Activated naive CD4-positive, alpha-beta T cell treated with anti-CD3 and anti-CD28 coated beads, Interleukin-2, amount 10 ng/mL, durations not matched to agents 7 days and 5 days (primary cell): ENCODE data around the gene LDB3.

ENCODE experiments used
- CTCF ChIA-PET: fragments of 350-600 bp; sonication (Branson Sonifier 250); formaldehyde crosslinking; loops from one replicate; lab custom pipeline; 2021; ENCODE audit warnings: antibody characterized with exemption; lab: Charles Lee
- DNase-seq: peaks from one replicate; pipeline ENCODE4 v3.0.0-alpha.2; 2020
- H3K27ac Mint-ChIP-seq: one replicate; pipeline ENCODE4 v1.8.0; 2021; ENCODE audit warnings: mild to moderate bottlenecking, moderate library complexity, mixed read lengths
- H3K27me3 Mint-ChIP-seq: one replicate; pipeline ENCODE4 v1.8.0; 2021; ENCODE audit warnings: mild to moderate bottlenecking, mixed read lengths
- H3K36me3 Mint-ChIP-seq: one replicate; pipeline ENCODE4 v1.8.0; 2021; ENCODE audit warnings: mixed read lengths
- H3K4me1 Mint-ChIP-seq: one replicate; pipeline ENCODE4 v1.8.0; 2021; ENCODE audit warnings: mixed read lengths
- H3K4me3 Mint-ChIP-seq: one replicate; pipeline ENCODE4 v1.8.0; 2021; ENCODE audit warnings: mild to moderate bottlenecking, moderate library complexity, mixed read lengths
- H3K9me3 Mint-ChIP-seq: one replicate; pipeline ENCODE4 v1.8.0; 2021; ENCODE audit warnings: mixed read lengths

Gene LDB3

DNA sequence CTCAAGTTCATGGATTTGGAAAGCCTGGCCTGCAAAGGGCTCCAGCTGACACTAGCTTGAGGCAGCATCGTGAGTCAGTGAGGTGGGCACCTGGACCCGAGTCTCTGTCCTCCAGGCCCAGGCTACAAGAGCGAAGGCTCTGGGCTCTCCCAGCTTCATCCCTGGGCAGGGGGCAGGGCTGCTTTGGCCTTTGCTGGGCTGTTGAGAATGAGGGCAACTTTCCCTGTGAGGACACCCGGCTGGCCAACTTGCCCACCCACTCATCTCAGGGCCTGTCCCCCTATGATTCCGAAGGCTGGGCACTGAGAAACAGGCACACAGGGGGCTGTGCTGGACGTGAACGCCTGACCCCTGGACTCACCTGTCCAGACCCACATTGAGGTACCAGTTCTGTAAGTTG is 24.4 kb downstream of the LDB3 start:
- H3K27ac Mint-ChIP-seq = no peak overlapping the region
- no peak overlapping the region for H3K4me3 Mint-ChIP-seq
- CTCF ChIA-PET = interaction anchor here (0.9 to 3.9 kb wide), 4 partner anchors 8 to 208 kb away, joined by 3 to 34 read pairs (median 4); no protein-coding TSS in a partner anchor
- H3K27me3 Mint-ChIP-seq = peaks cover 41% of the 10 kb centered on the region
- H3K4me1 Mint-ChIP-seq = peaks cover 5% of the 10 kb centered on the region
- H3K9me3 Mint-ChIP-seq = no peaks in the 10 kb centered on the region
- no peaks in the 10 kb centered on the region for H3K36me3 Mint-ChIP-seq
- DNase-seq = no peak

DNA sequence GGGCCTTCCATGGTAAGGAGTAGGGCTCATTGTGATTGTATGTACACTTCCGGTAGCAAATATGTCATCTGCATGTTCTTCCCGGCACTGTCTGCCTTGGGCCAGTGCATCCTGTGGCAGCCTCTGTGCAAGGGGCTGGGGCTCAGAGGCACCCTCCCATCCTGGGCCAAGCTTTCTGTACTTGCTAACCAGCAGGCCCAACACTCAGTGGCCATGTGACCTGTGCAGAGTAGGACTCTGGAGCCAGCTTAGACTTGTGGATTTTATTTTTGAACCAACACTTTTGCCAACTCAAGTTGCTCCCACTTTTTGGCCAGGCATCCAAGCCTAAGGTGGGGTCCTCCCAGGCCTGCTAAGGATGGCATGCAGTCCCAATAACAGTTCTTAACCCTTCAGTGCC is 25.0 kb downstream of the LDB3 start:
- Mint-ChIP-seq H3K27me3 (peaks cover 40% of the 10 kb centered on the region), H3K9me3 (no peaks in the 10 kb centered on the region), H3K27ac (no peak overlapping the region), H3K4me1 (peaks cover 5% of the 10 kb centered on the region), H3K36me3 (no peaks in the 10 kb centered on the region), H3K4me3 (no peak overlapping the region)
- CTCF ChIA-PET = interaction anchor here (0.8 to 3.9 kb wide), 7 partner anchors 8 to 267 kb away, joined by 3 to 34 read pairs (median 5); no protein-coding TSS in a partner anchor
- DNase-seq = no peak

DNA sequence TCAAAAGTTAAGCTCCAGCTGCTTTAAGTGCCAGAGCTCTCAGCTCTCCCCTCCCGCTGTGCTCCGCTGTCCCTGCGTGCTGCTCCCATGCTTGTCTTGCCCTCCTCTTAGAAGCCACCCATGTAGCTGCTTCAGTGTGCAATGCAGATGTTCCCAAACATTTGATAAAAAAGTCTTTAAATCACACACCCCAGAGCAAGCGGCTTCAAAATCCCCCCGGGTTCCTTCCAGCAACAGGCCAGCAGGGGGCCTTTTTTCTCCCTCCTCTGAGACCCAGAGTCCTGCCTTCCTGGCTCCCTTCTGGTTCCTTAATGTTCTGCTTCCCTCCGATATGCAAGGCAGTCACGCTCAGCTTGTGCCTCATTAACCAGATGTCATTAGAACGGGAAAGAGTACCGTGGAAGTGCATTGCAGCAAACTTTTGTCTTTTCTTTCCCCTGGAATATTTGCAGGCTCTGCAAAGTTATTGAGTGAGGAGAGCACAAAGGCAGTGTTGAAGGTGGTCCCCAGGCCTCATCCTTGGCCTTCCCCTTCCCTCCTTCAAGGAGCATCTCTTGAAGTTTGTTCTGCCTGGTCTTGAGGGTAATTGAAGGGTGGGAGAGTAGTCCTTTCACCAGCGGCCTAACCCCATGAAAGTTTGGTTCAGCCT is 25.5 kb downstream of the LDB3 start:
- no peaks in the 10 kb centered on the region for H3K36me3 Mint-ChIP-seq
- no peaks in the 10 kb centered on the region for H3K4me1 Mint-ChIP-seq
- peaks cover 39% of the 10 kb centered on the region for H3K27me3 Mint-ChIP-seq
- no peaks in the 10 kb centered on the region for H3K9me3 Mint-ChIP-seq
- no peak overlapping the region for H3K4me3 Mint-ChIP-seq
- H3K27ac Mint-ChIP-seq = no peak overlapping the region
- CTCF ChIA-PET = interaction anchor here (0.8 to 3.9 kb wide), 7 partner anchors 9 to 267 kb away, joined by 3 to 34 read pairs (median 5); no protein-coding TSS in a partner anchor
- peak; percentile 57 for DNase-seq

DNA sequence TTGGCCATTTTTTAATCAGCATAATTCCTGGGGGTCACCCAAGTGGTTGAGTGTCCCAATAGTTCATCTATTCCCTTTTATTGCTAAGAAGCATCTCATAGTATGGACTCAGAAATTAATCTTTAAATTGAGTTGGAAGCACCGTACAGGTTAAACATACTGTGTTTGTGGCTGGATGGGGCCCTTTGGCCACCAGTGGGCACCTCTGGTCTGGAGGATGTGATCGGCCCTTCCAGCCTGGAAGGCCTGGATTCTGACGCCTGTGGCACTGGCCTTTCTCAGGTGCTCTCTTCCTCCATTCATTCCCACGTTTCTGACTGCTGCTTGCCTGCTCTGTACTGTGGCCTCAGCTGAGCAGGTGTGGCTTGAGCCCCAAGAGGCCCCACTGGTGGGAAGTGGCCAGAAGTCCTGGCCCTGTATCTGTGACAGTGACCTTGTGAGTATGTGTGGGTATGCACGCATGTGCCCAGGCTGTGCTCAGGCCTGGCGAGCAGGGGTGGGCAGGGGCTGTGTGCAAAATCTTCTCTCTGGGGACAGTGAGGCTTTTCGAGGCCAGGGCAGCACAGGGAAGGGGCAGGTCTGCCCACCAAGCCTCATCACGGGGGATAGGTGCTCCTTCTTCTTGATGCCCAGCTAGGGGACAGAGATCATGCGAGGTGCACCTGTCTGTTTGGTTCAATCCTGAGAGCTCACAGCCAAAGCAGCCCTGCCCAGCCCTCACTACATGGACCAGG is 30.1 kb downstream of the LDB3 start:
- Mint-ChIP-seq H3K4me1 (no peaks in the 10 kb centered on the region), H3K9me3 (no peaks in the 10 kb centered on the region), H3K27me3 (peaks cover 32% of the 10 kb centered on the region), H3K4me3 (no peak overlapping the region), H3K36me3 (no peaks in the 10 kb centered on the region), H3K27ac (no peak overlapping the region)
- CTCF ChIA-PET = interaction anchor here (1.2 kb wide), 1 partner anchor 200 kb away, joined by 3 read pairs; no protein-coding TSS in a partner anchor
- no peak for DNase-seq

DNA sequence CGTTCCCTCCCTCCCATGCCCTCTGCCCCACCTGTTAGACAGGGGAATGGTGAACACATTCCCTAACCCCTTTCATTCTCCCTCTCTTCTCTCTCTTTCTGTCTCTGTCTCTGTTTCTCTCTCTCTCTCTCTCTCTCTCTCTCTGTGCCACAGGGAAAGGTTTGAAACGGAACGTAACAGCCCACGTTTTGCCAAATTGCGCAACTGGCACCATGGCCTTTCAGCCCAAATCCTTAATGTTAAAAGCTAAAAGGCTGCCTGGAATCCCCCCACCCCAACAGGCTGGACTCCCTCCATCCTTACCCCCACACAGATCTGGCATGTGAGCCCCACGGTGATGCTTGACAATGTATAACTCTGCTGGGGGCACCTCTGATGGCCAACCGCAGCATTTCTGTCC is 30.8 kb downstream of the LDB3 start:
- Mint-ChIP-seq H3K4me1 (no peaks in the 10 kb centered on the region), H3K27me3 (peaks cover 26% of the 10 kb centered on the region), H3K9me3 (no peaks in the 10 kb centered on the region), H3K27ac (no peak overlapping the region), H3K4me3 (no peak overlapping the region), H3K36me3 (no peaks in the 10 kb centered on the region)
- CTCF ChIA-PET = interaction anchor here (1.2 kb wide), 1 partner anchor 199 kb away, joined by 3 read pairs; no protein-coding TSS in a partner anchor
- DNase-seq = no peak

DNA sequence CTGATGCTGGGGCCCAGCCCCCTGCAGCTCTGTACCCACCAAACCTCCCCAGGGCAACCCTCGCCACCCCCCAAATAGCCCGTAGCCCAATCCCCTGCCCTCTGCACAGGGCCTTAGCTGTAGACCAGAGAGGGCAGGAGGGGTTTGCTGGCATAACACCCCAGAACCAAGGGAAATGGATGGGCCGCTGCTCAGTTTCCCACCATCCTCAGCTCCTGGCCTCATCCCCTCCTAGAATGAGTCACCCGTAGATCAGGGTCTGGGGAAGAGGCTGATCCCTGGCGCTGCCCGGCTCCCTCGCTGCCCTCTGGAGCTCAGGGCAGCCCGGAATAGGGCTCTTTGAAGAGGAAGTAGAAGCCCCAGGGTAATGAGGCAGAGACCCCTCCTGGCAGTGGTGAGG is 31.2 kb downstream of the LDB3 start:
- CTCF ChIA-PET = interaction anchor here (0.8 to 1.6 kb wide), 2 partner anchors 9 to 11 kb away, joined by 3 read pairs; no protein-coding TSS in a partner anchor
- no peaks in the 10 kb centered on the region for H3K4me1 Mint-ChIP-seq

DNA sequence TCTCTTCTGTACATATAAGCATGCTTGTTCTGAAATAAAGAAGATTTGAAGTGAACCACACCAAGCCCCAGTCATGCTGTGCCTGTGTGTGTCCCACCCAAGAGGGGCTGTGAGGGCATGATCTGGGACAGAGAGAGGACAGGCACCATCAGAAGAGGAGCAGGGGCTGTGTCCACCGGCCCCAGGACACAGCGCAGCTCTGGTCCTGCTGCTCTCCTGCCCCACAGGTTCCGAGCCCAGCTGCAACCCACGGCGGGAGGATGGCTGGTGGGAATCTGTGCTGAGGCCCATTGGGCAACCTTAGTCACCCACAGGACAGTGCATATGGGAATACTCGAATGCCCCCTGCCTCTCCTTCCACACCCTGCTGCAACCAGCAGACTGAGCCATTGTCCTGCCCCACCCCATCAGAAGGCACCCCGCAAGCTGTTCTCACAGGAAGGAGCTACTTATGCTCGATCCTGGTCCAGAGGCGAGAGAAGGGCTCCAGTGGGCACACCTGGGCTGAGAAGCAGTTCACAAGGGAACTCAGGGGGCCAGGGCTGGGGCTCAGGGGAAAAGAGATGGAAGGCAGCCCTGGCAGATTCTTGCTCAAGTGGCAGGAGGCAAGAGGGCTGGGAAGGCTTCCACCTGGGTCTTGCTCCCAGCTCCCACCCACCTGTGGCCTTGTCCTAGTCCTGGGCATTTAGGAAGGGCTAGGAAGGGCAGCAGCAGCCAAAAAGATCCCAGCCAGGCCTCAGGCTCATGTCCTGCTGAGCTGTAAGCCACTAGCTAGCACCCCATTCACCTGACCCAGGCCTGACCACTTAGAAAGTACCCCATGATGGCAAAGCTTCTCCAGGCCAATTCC is 31.9 kb downstream of the LDB3 start:
- peaks cover 20% of the 10 kb centered on the region for H3K27me3 Mint-ChIP-seq
- no peaks in the 10 kb centered on the region for H3K36me3 Mint-ChIP-seq
- H3K4me1 Mint-ChIP-seq = no peaks in the 10 kb centered on the region
- H3K27ac Mint-ChIP-seq = no peak overlapping the region
- CTCF ChIA-PET = interaction anchor here (0.8 to 1.6 kb wide), 3 partner anchors 10 to 199 kb away, joined by 3 read pairs; no protein-coding TSS in a partner anchor
- H3K9me3 Mint-ChIP-seq = no peaks in the 10 kb centered on the region
- no peak for DNase-seq
- H3K4me3 Mint-ChIP-seq = no peak overlapping the region

More for the DNA sequence above, 31.2 kb downstream of the LDB3 start:
- Mint-ChIP-seq H3K27ac (no peak overlapping the region), H3K4me3 (no peak overlapping the region), H3K9me3 (no peaks in the 10 kb centered on the region), H3K36me3 (no peaks in the 10 kb centered on the region), H3K27me3 (peaks cover 26% of the 10 kb centered on the region)
- no peak for DNase-seq

DNA sequence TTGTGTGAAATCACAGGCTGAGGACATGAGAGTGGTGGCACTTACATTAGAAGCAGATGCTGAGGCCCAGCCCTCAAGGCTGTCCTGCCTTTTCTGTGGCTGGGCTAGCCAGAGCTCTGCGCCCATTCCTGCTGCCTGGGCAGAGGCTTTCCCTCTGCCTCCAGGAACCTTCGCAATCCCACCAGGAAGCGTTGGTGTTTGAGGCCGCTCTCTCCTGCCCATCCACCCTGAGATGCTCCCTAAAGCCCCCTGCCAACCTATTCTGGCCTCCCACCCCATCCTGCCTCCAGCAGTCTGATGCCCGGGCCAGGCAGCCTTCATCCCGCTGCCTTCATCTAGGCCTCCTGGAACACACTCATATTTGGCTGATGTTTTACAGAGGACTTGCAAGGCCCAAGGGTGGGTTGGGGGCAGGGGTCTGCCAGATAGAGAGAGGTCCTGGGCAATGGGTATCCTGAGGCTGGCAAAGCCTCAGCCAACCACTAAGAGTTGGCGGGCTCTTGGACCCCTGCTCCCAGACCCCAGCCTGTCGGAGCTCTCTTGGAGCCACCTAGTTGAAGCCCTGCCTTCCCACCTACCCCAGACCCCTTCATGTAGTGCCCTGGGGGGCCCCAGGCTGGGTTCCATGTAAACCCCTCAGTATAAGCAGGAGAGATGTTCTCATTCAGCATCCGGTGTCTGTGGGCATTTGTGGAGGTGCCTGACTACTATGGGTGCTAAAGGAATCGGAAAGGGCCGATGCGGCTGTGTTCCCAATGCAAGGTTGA is 32.7 kb downstream of the LDB3 start:
- Mint-ChIP-seq H3K36me3 (no peaks in the 10 kb centered on the region), H3K27ac (no peak overlapping the region), H3K9me3 (no peaks in the 10 kb centered on the region), H3K27me3 (peaks cover 14% of the 10 kb centered on the region), H3K4me1 (no peaks in the 10 kb centered on the region), H3K4me3 (no peak overlapping the region)
- CTCF ChIA-PET = interaction anchor here (1.1 to 1.6 kb wide), 2 partner anchors 11 to 198 kb away, joined by 3 read pairs; no protein-coding TSS in a partner anchor
- DNase-seq = no peak

DNA sequence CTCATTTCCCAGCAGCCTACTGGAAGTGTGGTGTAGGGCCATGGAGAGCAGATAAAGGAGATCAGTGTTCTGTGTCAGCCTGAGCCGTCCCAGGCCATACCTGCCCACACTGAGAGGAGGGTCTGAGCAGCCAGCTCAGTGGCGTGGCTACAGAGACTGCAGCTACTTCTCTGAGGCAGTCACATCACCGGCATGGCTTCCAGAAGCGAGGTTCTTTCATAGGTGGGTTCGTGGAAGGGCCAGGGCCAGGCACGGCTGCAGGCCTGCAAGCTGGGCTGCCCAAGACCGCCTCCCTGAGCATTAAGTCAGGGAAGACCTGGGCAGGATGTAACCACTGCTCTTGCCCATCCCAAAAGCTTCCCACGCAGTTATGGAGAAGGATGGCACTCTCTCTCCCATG is 34.9 kb downstream of the LDB3 start:
- CTCF ChIA-PET = interaction anchor here (0.9 to 2.3 kb wide), 2 partner anchors 9 to 13 kb away, joined by 3 to 5 read pairs; no protein-coding TSS in a partner anchor
- DNase-seq = no peak
- no peaks in the 10 kb centered on the region for H3K9me3 Mint-ChIP-seq
- H3K4me1 Mint-ChIP-seq = no peaks in the 10 kb centered on the region
- no peak overlapping the region for H3K4me3 Mint-ChIP-seq
- no peaks in the 10 kb centered on the region for H3K36me3 Mint-ChIP-seq
- peaks cover 7% of the 10 kb centered on the region for H3K27me3 Mint-ChIP-seq
- no peak overlapping the region for H3K27ac Mint-ChIP-seq

DNA sequence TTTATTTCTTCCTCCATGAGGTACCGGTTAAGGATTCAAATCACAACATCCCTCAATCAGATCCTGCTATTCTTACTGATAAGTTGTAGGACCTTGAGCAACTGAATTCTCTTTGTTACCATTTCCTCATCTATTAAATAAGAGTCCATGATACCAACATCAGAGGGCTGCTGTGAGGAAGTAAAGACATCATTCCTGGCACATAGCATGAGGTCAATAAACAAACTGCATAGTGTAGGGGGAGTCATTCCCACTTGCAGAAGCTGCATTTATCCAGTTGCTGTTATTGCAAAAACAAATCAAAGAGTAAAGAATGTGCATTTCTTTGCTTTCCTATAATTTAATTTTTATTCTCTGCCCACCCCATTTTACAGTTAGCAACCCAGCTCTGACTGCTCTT is 36.8 kb downstream of the LDB3 start:
- Mint-ChIP-seq H3K27me3 (peaks cover 4% of the 10 kb centered on the region), H3K4me1 (peaks cover 2% of the 10 kb centered on the region), H3K36me3 (peaks cover 1% of the 10 kb centered on the region), H3K27ac (no peak overlapping the region), H3K4me3 (no peak overlapping the region), H3K9me3 (no peaks in the 10 kb centered on the region)
- CTCF ChIA-PET = interaction anchor here (2.3 kb wide), 1 partner anchor 11 kb away, joined by 5 read pairs; no protein-coding TSS in a partner anchor
- no peak for DNase-seq

DNA sequence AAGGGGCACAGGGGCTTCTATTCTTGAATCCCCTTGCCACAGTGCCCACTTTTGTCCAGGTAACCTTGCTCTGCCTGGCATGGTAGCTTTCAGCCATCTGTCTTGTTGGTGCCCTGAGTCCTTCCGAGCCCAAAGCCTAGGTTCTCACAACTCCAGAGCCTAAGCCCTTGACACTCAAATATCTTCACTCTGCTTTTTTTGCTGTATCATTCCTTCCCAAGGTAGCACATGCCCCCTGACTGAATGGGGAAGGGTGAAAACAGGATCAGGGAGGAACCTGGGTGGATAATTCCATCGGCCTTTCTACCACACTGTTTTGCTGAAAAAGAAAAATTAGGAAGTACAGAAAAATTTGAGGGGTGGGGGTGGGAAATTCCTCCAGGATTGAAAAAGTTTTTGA is 37.6 kb downstream of the LDB3 start:
- DNase-seq = no peak
- peaks cover 1% of the 10 kb centered on the region for H3K36me3 Mint-ChIP-seq
- H3K27ac Mint-ChIP-seq = no peak overlapping the region
- peaks cover 7% of the 10 kb centered on the region for H3K4me1 Mint-ChIP-seq
- peaks cover 2% of the 10 kb centered on the region for H3K27me3 Mint-ChIP-seq
- H3K4me3 Mint-ChIP-seq = no peak overlapping the region
- CTCF ChIA-PET = interaction anchor here (1.2 kb wide), 1 partner anchor 17 kb away, joined by 4 read pairs; no protein-coding TSS in a partner anchor
- H3K9me3 Mint-ChIP-seq = no peaks in the 10 kb centered on the region

DNA sequence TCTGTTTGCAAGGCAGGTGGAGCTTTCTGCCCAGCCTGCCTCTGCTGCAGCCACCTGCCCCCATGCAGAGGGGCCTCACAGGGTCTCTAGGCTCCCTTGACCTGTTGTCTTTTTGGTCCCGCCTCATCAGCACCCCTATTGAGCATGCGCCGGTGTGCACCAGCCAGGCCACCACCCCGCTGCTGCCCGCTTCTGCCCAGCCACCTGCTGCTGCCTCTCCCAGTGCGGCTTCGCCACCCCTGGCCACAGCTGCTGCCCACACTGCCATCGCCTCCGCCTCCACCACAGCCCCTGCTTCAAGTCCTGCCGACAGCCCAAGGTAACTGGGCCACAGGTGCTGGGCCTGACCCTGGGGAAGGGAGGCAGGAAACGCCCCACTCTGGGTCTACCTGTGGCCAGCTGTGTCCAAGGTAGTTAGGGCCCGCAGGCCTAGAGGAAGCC is 38.1 kb downstream of the LDB3 start:
- CTCF ChIA-PET = interaction anchor here (1.2 kb wide), 1 partner anchor 18 kb away, joined by 4 read pairs; no protein-coding TSS in a partner anchor
- Mint-ChIP-seq H3K4me3 (no peak overlapping the region), H3K27ac (no peak overlapping the region), H3K36me3 (peaks cover 1% of the 10 kb centered on the region), H3K4me1 (peaks cover 9% of the 10 kb centered on the region), H3K9me3 (no peaks in the 10 kb centered on the region), H3K27me3 (no peaks in the 10 kb centered on the region)
- DNase-seq = no peak

DNA sequence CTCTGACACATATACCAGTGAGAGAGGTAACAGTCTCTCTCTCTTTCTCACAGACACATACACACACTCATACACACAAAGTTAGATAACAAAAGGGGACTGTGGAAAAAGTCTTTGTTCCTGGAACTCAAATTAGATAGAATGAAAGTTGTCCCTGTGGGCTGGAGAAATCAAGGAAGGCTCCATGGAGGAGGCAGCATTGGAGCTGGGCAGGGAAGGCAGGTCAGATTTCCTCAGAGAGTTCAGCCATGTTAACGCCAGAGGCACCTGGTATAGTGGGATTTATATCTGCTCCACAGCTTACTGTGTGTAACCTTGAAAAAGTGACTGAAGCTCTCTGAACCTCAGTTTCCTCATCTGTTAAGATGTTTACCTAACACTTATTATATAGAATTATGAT is 38.7 kb downstream of the LDB3 start:
- DNase-seq = no peak
- H3K9me3 Mint-ChIP-seq = no peaks in the 10 kb centered on the region
- H3K36me3 Mint-ChIP-seq = peaks cover 1% of the 10 kb centered on the region
- H3K4me3 Mint-ChIP-seq = no peak overlapping the region
- H3K4me1 Mint-ChIP-seq = peaks cover 11% of the 10 kb centered on the region
- H3K27ac Mint-ChIP-seq = no peak overlapping the region
- no peaks in the 10 kb centered on the region for H3K27me3 Mint-ChIP-seq
- CTCF ChIA-PET = interaction anchor here (1.2 kb wide), 1 partner anchor 19 kb away, joined by 4 read pairs; no protein-coding TSS in a partner anchor
